Lower lobe of right lung (tissue), 2 donors: ENCODE data around the gene OPRM1. TPM values are rescaled to one million over a fixed set of nuclear protein-coding genes. Genes with fewer than 3 reads are reported as not detected.

Experiments
- ATAC-seq, 2 donors: fragments of 200-7000 bp; cut with Tn5 transposase; one replicate each; pipeline ENCODE4 v1.9.1; 2020 to 2022; ENCODE audit warnings: mild to moderate bottlenecking in 2 of 2, moderate library complexity in 2 of 2
- DNase-seq: peaks from one replicate; pipeline ENCODE4 v3.0.0-alpha.2; 2020
- H3K27ac ChIP-seq: fragments of 200-600 bp; one replicate; pipeline ENCODE4 v1.8.0; 2022
- H3K27me3 ChIP-seq: fragments of 200-600 bp; one replicate; pipeline ENCODE4 v1.8.0; 2022; ENCODE audit warnings: low read depth
- H3K36me3 ChIP-seq: fragments of 200-600 bp; one replicate; pipeline ENCODE4 v1.8.0; 2022; ENCODE audit warnings: mild to moderate bottlenecking
- H3K4me1 ChIP-seq: fragments of 200-600 bp; one replicate; pipeline ENCODE4 v1.8.0; 2022
- H3K4me3 ChIP-seq: fragments of 200-600 bp; one replicate; pipeline ENCODE4 v1.8.0; 2022; ENCODE audit warnings: mild to moderate bottlenecking
- H3K9me3 ChIP-seq: fragments of 200-600 bp; one replicate; pipeline ENCODE4 v1.8.0; 2022
- intact Hi-C: fragments of 100-400 bp; cut with DNase I; formaldehyde crosslinking; loops from one replicate; pipeline ENCODE4 v1.11.0; 2022
- long read RNA-seq: library from polyadenylated mRNA; unstranded; transcript quantifications from one replicate; pipeline ENCODE4 v2.0.0, GENCODE V29; 2021
- total RNA-seq: library from RNA; stranded (reverse); fragmentation: NEBNext Ultra II Directional; extraction: Animal tissue kit (Norgen Biotek cat#: 25700); gene quantifications from one replicate; pipeline ENCODE4 v1.2.1, GENCODE V29; 2021
- TF ChIP-seq, protein P1 (sequence below): fragments of 200-600 bp; IDR thresholded peaks from one replicate; pipeline ENCODE4 v1.8.0; 2022; ENCODE audit warnings: antibody characterized with exemption, mild to moderate bottlenecking
- donor health status: DM: no; HTN: yes; CAD: no; lungs with severe emphysema.

The OPRM1 gene
- not detected for total RNA-seq
- long read RNA-seq, partial matches to known transcripts = 0 of 1 reads
- long read RNA-seq, other reads (novel, unspliced or antisense) = 1 of 1 reads

DNA sequence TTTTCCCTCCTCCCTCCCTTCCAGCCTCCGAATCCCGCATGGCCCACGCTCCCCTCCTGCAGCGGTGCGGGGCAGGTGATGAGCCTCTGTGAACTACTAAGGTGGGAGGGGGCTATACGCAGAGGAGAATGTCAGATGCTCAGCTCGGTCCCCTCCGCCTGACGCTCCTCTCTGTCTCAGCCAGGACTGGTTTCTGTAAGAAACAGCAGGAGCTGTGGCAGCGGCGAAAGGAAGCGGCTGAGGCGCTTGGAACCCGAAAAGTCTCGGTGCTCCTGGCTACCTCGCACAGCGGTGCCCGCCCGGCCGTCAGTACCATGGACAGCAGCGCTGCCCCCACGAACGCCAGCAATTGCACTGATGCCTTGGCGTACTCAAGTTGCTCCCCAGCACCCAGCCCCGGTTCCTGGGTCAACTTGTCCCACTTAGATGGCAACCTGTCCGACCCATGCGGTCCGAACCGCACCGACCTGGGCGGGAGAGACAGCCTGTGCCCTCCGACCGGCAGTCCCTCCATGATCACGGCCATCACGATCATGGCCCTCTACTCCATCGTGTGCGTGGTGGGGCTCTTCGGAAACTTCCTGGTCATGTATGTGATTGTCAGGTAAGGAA, at the start of gene OPRM1:
Gene OPRM1 (plus strand): TSS at position 10 of the 612 bp plus-strand sequence. CDS start 305 bp downstream, at position 315.
- Histone ChIP-seq H3K27me3 (peaks cover 16% of the 10 kb centered on the region), H3K4me1 (no peaks in the 10 kb centered on the region), H3K27ac (no peak within 1 kb of the TSS), H3K9me3 (no peaks in the 10 kb centered on the region), H3K4me3 (no peak within 1 kb of the TSS), H3K36me3 (no peaks in the 10 kb centered on the region)
- DNase-seq (peak; percentile 46), ATAC-seq (peak; percentile 45 to 64)
- TF ChIP-seq, protein P1, sequence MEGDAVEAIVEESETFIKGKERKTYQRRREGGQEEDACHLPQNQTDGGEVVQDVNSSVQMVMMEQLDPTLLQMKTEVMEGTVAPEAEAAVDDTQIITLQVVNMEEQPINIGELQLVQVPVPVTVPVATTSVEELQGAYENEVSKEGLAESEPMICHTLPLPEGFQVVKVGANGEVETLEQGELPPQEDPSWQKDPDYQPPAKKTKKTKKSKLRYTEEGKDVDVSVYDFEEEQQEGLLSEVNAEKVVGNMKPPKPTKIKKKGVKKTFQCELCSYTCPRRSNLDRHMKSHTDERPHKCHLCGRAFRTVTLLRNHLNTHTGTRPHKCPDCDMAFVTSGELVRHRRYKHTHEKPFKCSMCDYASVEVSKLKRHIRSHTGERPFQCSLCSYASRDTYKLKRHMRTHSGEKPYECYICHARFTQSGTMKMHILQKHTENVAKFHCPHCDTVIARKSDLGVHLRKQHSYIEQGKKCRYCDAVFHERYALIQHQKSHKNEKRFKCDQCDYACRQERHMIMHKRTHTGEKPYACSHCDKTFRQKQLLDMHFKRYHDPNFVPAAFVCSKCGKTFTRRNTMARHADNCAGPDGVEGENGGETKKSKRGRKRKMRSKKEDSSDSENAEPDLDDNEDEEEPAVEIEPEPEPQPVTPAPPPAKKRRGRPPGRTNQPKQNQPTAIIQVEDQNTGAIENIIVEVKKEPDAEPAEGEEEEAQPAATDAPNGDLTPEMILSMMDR = no peak
- intact Hi-C loops = no loop called here

DNA sequence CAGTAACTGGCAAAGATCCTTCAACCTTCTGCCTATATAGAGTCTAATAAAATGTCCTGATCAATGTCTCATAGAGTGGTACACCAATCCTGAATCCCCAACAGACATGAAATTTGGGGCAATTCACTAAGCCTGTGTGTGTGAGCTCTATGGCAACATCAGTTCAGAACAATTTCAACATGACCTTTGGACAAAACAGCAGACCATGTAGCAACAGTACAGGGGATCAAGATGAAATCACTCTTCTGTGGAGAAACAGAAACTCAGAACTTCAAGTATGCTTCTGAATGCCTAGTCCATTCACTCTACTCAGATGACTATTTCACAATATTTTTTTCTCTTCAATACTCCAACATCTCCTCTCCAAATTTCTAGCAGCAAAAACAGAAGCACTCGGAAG, 49.1 kb upstream of the OPRM1 start:
- Histone ChIP-seq H3K4me1 (no peaks in the 10 kb centered on the region), H3K36me3 (no peaks in the 10 kb centered on the region), H3K9me3 (no peaks in the 10 kb centered on the region), H3K4me3 (no peak overlapping the region), H3K27ac (no peak overlapping the region), H3K27me3 (no peaks in the 10 kb centered on the region)
- TF ChIP-seq, protein P1 = no peak
- intact Hi-C loops = no loop called here
- ATAC-seq (peak in 1 of 2 donors; percentile 57), DNase-seq (no peak)

DNA sequence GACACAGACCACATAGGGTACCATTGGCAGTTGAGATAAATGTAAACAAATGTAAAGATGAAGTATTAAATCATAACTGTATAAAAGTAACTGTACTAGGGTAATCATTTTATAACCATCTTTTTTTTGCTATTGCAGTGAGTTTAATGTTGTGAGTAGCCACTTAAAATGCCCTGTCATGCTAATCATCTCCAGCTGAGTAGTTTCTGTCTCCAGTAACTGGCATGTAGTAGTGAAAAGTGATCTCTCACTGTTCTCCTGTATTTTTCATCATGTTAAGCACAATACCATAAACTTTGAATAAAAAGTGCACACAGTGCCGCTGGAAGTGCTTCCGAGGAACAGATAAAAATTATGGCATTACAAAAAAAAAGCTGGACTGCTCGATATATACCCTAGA, 45.0 kb upstream of the OPRM1 start:
- no peak overlapping the region for H3K27ac ChIP-seq
- H3K4me3 ChIP-seq = no peak overlapping the region
- H3K4me1 ChIP-seq = no peaks in the 10 kb centered on the region
- intact Hi-C loops = no loop called here
- H3K36me3 ChIP-seq = no peaks in the 10 kb centered on the region
- H3K9me3 ChIP-seq = no peaks in the 10 kb centered on the region
- H3K27me3 ChIP-seq = no peaks in the 10 kb centered on the region
- ATAC-seq (no peak), DNase-seq (no peak)
- TF ChIP-seq, protein P1 = no peak

DNA sequence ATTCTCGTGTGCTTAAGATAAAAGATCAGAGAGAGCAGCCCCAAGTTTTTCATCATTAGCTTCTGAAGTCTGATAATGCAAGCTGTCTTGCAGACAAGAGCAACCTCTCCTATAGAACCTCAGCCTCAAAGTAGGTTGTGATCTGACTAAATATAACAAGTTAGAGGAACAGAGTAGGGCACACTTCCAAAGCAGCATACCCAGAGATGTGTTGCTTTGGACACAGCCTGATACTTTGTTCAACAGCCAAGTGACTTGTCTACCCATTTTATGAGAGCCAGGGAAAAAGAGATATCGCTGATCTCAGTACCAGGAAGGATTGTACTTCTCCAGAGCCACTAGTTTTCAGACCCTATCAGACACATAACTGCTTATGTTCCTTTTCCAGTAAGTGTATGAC, 44.2 kb upstream of the OPRM1 start:
- H3K4me1 ChIP-seq = no peaks in the 10 kb centered on the region
- ATAC-seq = no peak
- H3K27ac ChIP-seq = no peak overlapping the region
- H3K4me3 ChIP-seq = no peak overlapping the region
- intact Hi-C loops = no loop called here
- no peaks in the 10 kb centered on the region for H3K27me3 ChIP-seq
- no peak for DNase-seq
- TF ChIP-seq, protein P1 = no peak
- no peaks in the 10 kb centered on the region for H3K9me3 ChIP-seq
- no peaks in the 10 kb centered on the region for H3K36me3 ChIP-seq

DNA sequence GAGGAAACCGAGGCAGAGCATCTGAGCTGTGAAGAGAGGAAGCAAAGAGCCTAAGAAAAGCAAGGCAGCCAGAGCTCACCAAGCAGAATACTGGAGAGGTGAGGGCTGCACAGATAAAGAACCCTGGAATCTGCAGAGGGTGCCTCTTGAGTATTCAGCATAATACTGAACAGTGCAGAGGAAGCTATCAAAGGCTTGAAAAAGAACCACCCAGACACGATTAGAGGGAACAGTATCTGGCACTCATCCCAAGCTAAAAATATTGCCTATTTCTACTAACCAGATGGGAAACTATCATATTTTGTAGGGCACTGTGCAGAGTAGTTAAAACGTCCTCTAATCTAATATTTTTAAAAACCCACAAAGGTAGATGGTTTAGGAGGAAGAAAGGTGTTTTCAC, 41.8 kb upstream of the OPRM1 start:
- H3K4me3 ChIP-seq = no peak overlapping the region
- ATAC-seq (no peak), DNase-seq (no peak)
- no peaks in the 10 kb centered on the region for H3K36me3 ChIP-seq
- intact Hi-C loops = no loop called here
- no peak overlapping the region for H3K27ac ChIP-seq
- no peaks in the 10 kb centered on the region for H3K27me3 ChIP-seq
- no peaks in the 10 kb centered on the region for H3K9me3 ChIP-seq
- H3K4me1 ChIP-seq = no peaks in the 10 kb centered on the region
- TF ChIP-seq, protein P1 = no peak
